Urinary bladder (tissue), 4 donors: ENCODE results near the gene SLFNL1. TPM values are rescaled to one million over a fixed set of nuclear protein-coding genes. Genes with fewer than 3 reads are reported as not detected.

Experiments
- DNase-seq: peaks from one replicate; pipeline ENCODE4 v3.0.0-alpha.2; 2015; ENCODE audit errors: extremely low spot score
- H3K27ac ChIP-seq: one replicate; pipeline ENCODE4 v1.5.1; 2013; ENCODE audit warnings: low read depth, mild to moderate bottlenecking, moderate library complexity
- H3K36me3 ChIP-seq: one replicate; pipeline ENCODE4 v1.6.1; 2013; ENCODE audit warnings: mild to moderate bottlenecking, moderate library complexity; ENCODE audit not compliant: insufficient read depth
- H3K4me1 ChIP-seq: one replicate; pipeline ENCODE4 v1.6.1; 2013; ENCODE audit warnings: mild to moderate bottlenecking, moderate library complexity; ENCODE audit not compliant: insufficient read depth
- H3K4me3 ChIP-seq: one replicate; pipeline ENCODE4 v1.5.1; 2013; ENCODE audit warnings: low read depth, low read length
- WGBS: extraction: QIAGEN DNeasy Blood & Tissue Kit; methylation state at CpG from one replicate; pipeline ENCODE4 v1.1.7; 2013; 5-methylcytosine and 5-hydroxymethylcytosine counted together
- polyA plus RNA-seq: library from polyadenylated mRNA; stranded (reverse); fragments of 200-250 nt; gene quantifications from one replicate; pipeline ENCODE4 v1.2.3, GENCODE V29; 2013
- total RNA-seq: library from RNA; depleted of rRNA; stranded (reverse); fragments of >200 nt; gene quantifications from one replicate; pipeline ENCODE4 v1.2.3, GENCODE V29; 2014
- donor health status: healthy with polysubstance abuse.
- donor health status: healthy.

Gene SLFNL1
- total RNA-seq (0.69 TPM), polyA plus RNA-seq (0.24 TPM)

GRCh38 chr1:41021526-41022308 lies at the start of gene SLFNL1:
TSS of gene SLFNL1 (minus strand) at chr1:41021725. CDS start at chr1:41020660, 1,065 bp downstream.
- Histone ChIP-seq H3K4me3 (no peak within 1 kb of the TSS), H3K36me3 (no peaks in the 10 kb centered on the region), H3K27ac (no peak within 1 kb of the TSS), H3K4me1 (no peaks in the 10 kb centered on the region)
- DNase-seq, result no peak
- WGBS, result 48% methylated on average over 12 of the region's 12 CpGs

- DNase-seq, result no peak
Measured at GRCh38 chr1:41056907-41057306, 35.4 kb upstream of the SLFNL1 start.

DNA sequence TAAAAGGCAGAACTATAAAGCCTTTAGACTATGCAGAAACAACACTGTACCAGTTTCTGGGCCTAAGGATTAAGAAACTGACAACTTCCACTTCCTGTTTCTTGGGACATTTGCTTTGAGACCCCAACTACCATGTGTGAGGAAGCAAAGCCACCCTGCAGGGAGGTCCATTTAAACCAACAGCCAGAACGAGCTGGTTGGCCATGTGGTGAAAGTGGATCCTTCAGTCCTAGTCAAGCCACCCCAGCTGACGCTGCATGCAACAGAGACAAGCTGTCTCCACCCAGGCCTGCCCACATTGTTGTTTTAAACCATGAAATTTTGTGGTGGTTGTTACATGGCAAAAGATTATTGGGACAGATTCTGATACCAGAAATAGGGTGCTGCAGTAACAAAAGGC lies 31.8 kb upstream of the SLFNL1 start:
- Histone ChIP-seq H3K4me3 (no peak overlapping the region), H3K36me3 (peaks cover 2% of the 10 kb centered on the region), H3K27ac (no peak overlapping the region), H3K4me1 (no peaks in the 10 kb centered on the region)
- WGBS, result 76% methylated on average over 2 of the region's 2 CpGs
- no peak for DNase-seq

More at GRCh38 chr1:41056907-41057306, 35.4 kb upstream of the SLFNL1 start:
- no peaks in the 10 kb centered on the region for H3K4me1 ChIP-seq
- H3K36me3 ChIP-seq, result peaks cover 2% of the 10 kb centered on the region
- WGBS, result 94% methylated on average over 5 of the region's 5 CpGs
- H3K4me3 ChIP-seq, result no peak overlapping the region
- H3K27ac ChIP-seq, result no peak overlapping the region

- no peaks in the 10 kb centered on the region for H3K36me3 ChIP-seq
- 89% methylated on average over 1 of the region's 1 CpG for WGBS
- no peaks in the 10 kb centered on the region for H3K4me1 ChIP-seq
- no peak for DNase-seq
- H3K4me3 ChIP-seq, result no peak overlapping the region
- H3K27ac ChIP-seq, result no peak overlapping the region
Measured at GRCh38 chr1:41051022-41051421, 29.5 kb upstream of the SLFNL1 start.

- no peak overlapping the region for H3K27ac ChIP-seq
- H3K4me1 ChIP-seq, result no peaks in the 10 kb centered on the region
- 91% methylated on average over 3 of the region's 3 CpGs for WGBS
- H3K36me3 ChIP-seq, result no peaks in the 10 kb centered on the region
- H3K4me3 ChIP-seq, result no peak overlapping the region
- no peak for DNase-seq
Measured at GRCh38 chr1:41048540-41048939, 27.0 kb upstream of the SLFNL1 start.

GRCh38 chr1:41046347-41046775 lies 24.8 kb upstream of the SLFNL1 start:
- H3K36me3 ChIP-seq, result no peaks in the 10 kb centered on the region
- no peak for DNase-seq
- H3K4me1 ChIP-seq, result no peaks in the 10 kb centered on the region
- 81% methylated on average over 10 of the region's 10 CpGs for WGBS
- no peak overlapping the region for H3K4me3 ChIP-seq
- peak overlapping the region; percentile 31 for H3K27ac ChIP-seq

DNA sequence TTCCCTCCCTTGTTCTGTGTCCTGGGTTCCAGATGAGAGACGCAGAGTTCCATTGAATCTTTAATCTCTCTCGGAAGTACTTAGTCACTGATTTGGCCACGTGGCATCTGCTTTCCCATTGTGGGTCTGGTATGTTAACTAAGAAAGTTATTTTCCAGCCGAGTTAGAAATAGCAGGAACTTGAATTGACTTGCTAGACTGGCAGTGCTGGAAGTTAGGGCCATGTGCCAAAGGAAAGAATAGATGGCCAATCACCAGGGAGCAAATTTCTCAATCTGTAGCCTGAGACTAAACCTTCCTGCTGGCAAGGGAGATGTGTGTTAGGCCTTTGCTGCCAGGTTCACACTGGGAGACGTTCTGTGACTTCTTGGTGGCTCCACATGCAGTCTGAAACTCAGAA lies 24.2 kb upstream of the SLFNL1 start:
- H3K4me1 ChIP-seq, result no peaks in the 10 kb centered on the region
- WGBS, result 60% methylated on average over 5 of the region's 5 CpGs

DNA sequence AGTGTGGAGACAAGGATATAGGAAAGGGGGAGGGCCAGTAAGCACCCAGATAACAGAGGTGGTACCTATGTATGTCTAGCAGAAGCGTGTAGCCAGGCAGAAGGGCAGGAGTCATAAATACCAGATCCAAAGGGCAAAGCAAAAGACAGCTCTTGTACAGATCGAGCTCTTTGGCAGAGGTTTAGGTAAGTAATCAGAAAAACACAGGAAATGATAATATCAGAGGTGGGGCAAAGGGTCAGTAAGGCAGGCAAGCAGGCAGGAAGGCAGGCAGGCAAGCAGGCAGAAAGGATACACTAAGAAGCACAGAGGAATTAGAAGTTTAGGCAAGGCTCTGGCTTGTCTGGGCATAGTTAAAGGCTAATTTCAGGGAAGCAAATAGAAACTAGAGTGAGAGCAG lies 22.7 kb upstream of the SLFNL1 start:
- no peak for DNase-seq
- Histone ChIP-seq H3K4me3 (no peak overlapping the region), H3K27ac (peak overlapping the region; percentile 43), H3K36me3 (no peaks in the 10 kb centered on the region), H3K4me1 (no peaks in the 10 kb centered on the region)
- 67% methylated on average over 2 of the region's 2 CpGs for WGBS

More for the DNA sequence above, 24.2 kb upstream of the SLFNL1 start:
- Histone ChIP-seq H3K36me3 (no peaks in the 10 kb centered on the region), H3K27ac (no peak overlapping the region), H3K4me3 (no peak overlapping the region)
- no peak for DNase-seq

- WGBS, result 98% methylated on average over 3 of the region's 3 CpGs
- Histone ChIP-seq H3K36me3 (no peaks in the 10 kb centered on the region), H3K4me1 (no peaks in the 10 kb centered on the region), H3K4me3 (no peak overlapping the region), H3K27ac (no peak overlapping the region)
- no peak for DNase-seq
Measured at GRCh38 chr1:41041614-41042270, 20.2 kb upstream of the SLFNL1 start.

DNA sequence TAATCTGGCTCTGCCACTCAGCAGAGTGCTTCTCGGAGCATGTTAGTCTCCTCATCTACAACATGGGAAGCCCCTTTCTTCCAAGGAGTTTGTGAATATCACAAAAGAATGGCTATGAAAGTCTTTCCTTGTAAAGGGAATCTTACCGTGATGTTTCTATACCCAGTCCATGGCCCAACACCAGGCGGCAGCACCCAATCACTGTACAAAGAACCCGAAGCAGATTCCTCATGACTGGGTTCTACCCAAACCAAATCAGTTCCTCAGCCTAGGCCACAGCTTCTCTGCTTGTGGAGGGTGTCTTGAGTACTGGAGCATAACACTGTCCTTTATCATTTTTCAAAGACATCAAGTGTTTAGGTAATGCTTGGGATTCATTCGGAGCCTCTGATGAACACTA lies 16.6 kb upstream of the SLFNL1 start:
- no peak overlapping the region for H3K4me3 ChIP-seq
- peaks cover 7% of the 10 kb centered on the region for H3K36me3 ChIP-seq
- no peak overlapping the region for H3K27ac ChIP-seq
- no peak for DNase-seq
- no peaks in the 10 kb centered on the region for H3K4me1 ChIP-seq
- 88% methylated on average over 5 of the region's 5 CpGs for WGBS

- WGBS, result 100% methylated on average over 3 of the region's 3 CpGs
- no peaks in the 10 kb centered on the region for H3K4me1 ChIP-seq
- H3K27ac ChIP-seq, result no peak overlapping the region
- H3K4me3 ChIP-seq, result no peak overlapping the region
- H3K36me3 ChIP-seq, result peaks cover 7% of the 10 kb centered on the region
- DNase-seq, result no peak
Measured at GRCh38 chr1:41037116-41037903, 15.8 kb upstream of the SLFNL1 start.

DNA sequence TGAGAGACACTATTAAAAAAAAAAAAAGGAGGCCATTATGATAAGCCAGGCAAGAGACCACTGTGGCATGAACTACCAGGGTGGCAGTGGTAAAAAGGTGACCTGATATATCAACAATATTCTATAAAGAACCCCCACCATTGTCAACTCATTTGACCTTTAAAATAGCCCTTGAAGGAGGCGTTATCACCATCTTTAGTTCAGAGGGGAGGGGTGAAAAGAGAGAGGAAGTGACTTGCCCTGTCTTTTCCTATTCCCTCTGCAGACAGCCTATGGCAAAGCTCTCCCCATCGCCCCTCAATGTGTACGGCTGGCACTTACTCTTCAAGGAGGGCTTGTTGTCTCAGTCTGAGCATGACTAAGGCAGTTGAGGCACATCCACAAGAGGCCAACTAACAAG lies 11.7 kb upstream of the SLFNL1 start:
- H3K27ac ChIP-seq, result no peak overlapping the region
- WGBS, result 92% methylated on average over 3 of the region's 3 CpGs
- no peaks in the 10 kb centered on the region for H3K4me1 ChIP-seq
- peaks cover 7% of the 10 kb centered on the region for H3K36me3 ChIP-seq
- no peak overlapping the region for H3K4me3 ChIP-seq
- DNase-seq, result no peak

DNA sequence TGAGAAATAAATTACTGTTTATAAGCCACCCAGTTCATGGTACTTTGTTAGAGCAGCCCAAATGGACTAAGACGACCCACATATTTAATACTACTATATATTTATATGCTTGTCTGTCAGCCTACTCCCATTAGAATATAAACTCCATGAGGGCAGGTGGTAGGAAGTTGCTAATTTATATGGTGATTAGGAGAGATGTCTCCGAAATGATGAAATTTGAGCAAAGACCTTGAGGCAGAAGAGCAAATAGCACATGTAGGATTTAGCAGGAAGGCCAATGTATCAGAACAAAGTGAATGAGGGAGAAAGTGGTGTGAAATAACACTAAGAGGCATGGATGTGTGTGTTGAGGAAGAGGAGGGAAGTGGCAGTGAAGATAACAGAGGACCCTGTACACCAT lies 10.6 kb upstream of the SLFNL1 start:
- no peak for DNase-seq
- Histone ChIP-seq H3K4me1 (no peaks in the 10 kb centered on the region), H3K4me3 (no peak overlapping the region), H3K36me3 (peaks cover 7% of the 10 kb centered on the region), H3K27ac (no peak overlapping the region)
- WGBS, result 94% methylated on average over 2 of the region's 2 CpGs
